NCI-H510A treated with DMSO at 0.1 percent for 48 hours (cell line): ENCODE measurements around the gene DUSP22.
"Not testable (repeated sequence)": the region's sequence is repeated elsewhere in the genome, so short reads cannot be mapped to it uniquely, and the experiment has no call there.

Experiments used
- DNase-seq: peaks from one replicate; lab custom pipeline; 2025; lab: John Stamatoyannopoulos, UW

The DUSP22 gene

GRCh38 chr6:325161-325860, 33.0 kb downstream of the DUSP22 start:
- not testable (repeated sequence) for DNase-seq

GRCh38 chr6:326066-326465, 33.8 kb downstream of the DUSP22 start:
- DNase-seq, result not testable (repeated sequence)

GRCh38 chr6:326896-327537, 34.7 kb downstream of the DUSP22 start:
- DNase-seq, result no peak

- no peak for DNase-seq
Observed at GRCh38 chr6:327538-328116, 35.3 kb downstream of the DUSP22 start.

DNA sequence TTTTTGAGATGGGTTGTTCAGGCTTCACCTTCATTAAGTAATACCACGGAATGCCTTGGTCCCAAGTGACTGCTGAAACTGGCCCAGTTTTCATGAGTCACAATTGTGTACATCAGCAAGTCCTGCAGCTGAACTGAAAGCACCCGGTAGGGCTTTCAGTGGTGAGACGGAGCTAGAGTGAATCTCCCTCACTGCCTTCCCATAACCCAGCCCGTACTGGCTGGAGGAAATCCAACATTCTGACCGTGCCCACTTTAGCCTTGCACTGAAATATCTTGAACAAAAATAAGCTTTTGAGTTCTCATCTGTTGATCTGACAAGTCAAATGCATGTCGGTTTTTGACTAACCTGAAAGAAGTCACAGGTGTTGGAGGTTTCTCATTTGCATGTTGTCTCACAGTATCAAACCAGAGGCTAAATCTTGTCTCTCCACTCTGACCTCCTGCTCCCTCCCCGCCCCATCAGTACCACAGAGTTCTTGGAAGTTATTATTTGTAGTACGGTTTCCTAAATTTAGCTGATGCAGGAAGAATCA, 35.9 kb downstream of the DUSP22 start:
- DNase-seq, result no peak

- no peak for DNase-seq
Observed at GRCh38 chr6:328924-329323, 36.6 kb downstream of the DUSP22 start.

- no peak for DNase-seq
Observed at GRCh38 chr6:329888-330691, 37.8 kb downstream of the DUSP22 start.

DNA sequence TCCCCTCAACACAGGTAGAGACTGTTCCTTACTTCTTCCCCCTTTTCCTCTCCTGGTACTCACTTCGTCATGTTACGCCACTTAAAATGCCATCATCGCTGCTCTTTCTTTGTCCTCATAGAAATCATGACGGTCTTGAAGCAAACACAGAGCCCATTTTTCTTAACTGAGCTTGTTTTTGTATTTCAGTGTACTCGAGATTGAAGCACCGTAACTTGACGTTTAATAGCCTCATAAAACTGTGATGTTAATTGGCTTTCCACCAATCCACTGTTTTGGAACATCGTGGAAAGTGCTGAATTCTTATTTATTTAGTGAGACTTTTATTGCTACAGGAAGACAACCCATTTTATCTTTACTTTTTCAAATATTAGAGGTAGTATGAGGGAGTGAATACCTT, 38.7 kb downstream of the DUSP22 start:
- no peak for DNase-seq

DNA sequence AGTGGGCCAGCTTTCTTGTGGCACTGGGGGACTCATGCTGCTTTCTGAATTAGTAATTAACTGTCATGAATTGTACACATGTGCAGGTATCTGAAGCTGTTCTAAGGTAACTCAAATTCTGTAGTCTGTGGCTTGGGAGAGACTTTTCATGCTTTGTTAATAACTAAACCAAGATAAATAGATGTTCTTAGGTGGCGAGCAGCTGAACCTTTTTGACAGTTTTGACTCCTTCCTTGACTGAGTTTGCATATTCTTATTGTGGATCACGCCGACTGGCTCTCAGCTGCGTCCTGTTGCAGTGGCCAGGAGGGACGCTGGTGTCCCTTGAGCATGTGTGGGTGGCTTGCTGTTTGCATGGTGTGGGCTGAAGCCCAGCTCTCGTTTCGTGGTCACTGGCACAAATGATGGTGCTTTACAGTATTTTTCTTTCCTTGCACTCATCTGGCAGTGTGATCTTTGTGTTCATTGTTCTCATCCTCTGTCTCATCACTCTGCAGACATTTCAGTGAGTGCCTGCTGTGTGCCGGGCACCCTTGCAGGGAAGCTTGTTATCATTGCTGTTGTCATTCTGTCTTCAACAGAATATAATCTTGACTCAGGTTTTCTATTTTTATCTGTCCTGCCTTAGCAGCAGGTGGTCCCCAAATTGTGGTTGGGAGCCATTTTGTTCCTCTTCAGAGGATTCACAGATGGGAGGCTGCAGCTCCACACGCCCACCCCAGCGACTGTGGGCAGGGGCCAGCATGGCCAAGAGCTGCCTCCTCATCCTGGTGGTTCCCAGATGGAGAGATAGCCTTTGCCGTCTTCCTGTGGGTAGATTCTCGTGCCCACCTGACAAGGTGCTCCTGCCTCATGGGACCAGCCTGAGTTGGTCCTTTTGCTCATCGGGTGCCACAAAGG, 39.6 kb downstream of the DUSP22 start:
- no peak for DNase-seq

GRCh38 chr6:332671-333070, 40.4 kb downstream of the DUSP22 start:
- DNase-seq, result no peak

- DNase-seq, result no peak
Observed at GRCh38 chr6:333379-334002, 41.2 kb downstream of the DUSP22 start.

DNA sequence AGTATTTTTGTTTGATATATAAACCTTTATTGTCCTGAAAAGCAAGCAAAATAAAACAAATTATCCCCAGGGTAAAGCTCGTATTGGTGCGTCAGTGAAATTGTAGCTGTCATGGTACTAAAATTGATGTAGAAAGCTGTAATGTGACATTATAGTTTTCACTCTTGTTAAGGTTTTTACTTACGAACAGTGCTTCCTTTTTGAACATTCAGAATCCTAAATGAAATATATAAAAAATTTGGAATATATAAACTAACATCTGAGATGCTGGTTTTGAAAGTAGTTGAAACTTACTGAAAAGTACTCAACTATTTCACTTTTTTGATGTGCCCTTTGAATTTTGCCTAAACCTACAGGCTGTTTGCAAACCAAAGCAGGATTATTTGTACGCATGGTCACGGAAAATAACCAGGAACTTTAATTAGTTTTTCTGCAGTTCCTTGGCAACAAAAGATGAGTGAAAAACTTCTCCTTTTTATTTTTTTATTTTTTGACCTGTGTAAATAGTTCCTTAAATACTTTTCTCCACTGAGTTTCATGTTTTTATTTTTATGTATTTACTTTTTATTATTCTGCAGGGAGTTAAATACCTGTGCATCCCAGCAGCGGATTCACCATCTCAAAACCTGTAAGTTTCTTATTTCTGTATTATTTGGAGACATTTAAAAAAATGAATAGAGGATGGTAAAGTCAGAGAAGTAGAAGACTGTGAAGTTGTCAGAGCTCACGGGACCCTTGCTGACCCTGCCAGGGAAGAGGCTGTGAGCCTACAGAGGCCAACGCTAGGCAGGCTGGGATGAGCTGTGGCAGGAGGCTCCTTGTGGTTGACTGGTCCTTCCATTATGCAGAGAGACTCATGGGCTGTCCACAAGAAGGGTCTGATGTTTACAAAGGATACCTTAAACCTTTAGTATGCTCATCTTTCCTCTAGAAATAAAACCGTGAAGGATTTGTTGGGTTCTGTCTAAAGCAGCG, 42.5 kb downstream of the DUSP22 start:
- no peak for DNase-seq

DNA sequence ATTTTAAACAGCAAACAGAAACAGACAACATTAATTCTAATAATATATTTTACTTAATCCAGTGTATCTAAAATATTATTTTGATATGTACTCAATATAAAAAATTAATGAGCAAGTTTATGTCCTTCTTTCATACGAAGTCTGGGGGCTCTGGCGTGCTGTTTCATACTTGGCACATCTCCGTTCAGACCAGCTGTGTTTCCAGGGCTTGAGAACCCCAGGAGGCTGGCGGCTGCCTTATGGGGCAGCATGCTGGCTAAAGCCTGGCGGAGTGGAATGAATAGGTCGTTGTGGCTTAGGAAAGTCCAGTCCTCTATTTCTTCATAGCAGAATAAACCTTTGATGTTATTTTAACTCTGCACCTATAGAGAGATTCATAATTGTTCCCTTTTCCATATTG, 43.3 kb downstream of the DUSP22 start:
- no peak for DNase-seq

- no peak for DNase-seq
Observed at GRCh38 chr6:336159-337114, 44.1 kb downstream of the DUSP22 start.

- no peak for DNase-seq
Observed at GRCh38 chr6:337805-338368, 45.6 kb downstream of the DUSP22 start.

DNA sequence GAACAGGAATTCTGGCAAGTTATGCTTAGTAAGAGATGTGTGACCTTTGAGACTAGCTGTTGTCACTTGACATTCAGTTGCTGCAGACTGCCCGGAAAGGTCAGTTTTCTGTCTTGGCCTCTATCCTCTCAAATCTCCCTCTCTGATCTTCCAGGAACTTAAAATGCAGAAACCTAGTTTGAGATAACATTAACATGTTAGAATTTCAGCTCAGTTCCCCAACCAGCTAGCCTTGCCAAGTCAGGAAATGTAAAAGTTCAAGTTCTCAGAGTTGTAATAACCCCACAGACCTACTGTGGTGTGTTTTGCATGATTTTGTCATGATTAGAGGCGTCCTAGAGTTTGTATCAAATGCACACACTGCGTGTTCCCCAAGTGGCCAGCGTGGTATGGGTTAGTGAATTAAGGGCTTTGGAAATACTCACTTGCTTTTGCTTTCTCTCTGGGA, 46.6 kb downstream of the DUSP22 start:
- DNase-seq, result no peak

DNA sequence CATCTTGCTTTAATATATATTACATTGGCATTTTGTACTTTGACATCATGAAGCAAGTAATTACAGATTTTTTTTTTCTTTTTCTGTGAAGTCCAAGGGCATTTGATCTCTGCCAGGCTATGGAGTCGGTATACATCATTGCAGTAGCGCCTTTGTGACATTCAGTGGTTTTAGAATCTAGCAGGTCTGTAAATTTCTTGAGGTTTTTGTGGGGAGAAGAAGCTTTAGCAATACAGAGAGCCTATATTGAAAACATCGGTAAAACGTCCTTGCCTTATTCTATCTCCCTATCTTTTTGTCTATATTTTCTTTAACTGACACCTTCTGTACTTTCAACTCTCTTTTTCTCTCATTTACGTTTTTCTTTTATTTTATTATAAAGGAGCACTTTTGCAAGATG, 47.2 kb downstream of the DUSP22 start:
- no peak for DNase-seq
